Lung microvascular endothelial cell (primary cell): ENCODE results near the gene OAF. TPM values are rescaled to one million over a fixed set of nuclear protein-coding genes. Genes with fewer than 3 reads are reported as not detected.
A peak's percentile ranks its signal among the peaks of the same experiment; 100 is the strongest.

Source experiments
- DNase-seq, 2 donors: peaks; one replicate each; pipeline versions ENCODE4 v3.0.0 to v3.0.0-alpha.2; 2010; ENCODE audit warnings: low read depth in 2 of 2
- total RNA-seq: library from RNA; depleted of rRNA; stranded (reverse); fragments of >200 nt; gene quantifications from 2 replicates; pipeline ENCODE4 v1.2.1, GENCODE V29; 2014

OAF gene
- total RNA-seq, 1 donor from 2014 or later, result 17.3 TPM

- DNase-seq, result no peak
Measured at GRCh38 chr11:120183701-120184141, 27.1 kb upstream of the OAF start.

DNA sequence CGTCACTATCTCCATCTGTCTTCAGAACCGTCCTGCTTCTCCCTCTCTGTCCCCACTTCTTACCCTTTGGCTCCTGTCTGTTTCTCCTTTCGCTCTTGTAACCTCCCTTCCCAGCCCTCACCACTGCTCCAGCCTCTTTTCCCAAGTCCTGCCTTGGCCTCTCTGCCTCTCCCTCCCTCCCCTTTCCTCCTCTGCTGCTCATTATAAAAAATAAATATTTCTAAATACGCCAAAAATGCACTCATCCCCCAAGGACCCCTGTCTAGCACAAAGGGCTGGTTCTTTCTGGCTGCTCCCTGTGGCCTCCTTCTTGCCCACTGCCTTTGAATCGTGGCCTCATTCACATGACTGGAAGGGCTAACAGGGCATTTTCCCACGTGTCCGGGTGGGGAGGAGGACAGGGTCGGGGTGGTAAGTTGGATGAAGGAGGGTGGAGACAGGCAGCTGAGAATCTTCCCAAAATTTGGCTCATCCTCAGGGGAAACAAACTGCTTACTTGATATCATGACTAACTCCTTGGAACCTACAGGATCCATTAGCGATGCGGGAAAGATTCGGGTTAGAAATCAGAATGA is 26.4 kb upstream of the OAF start:
- DNase-seq, result no peak

- no peak for DNase-seq
Measured at GRCh38 chr11:120184946-120185705, 25.7 kb upstream of the OAF start.

GRCh38 chr11:120185706-120186455 is 25.0 kb upstream of the OAF start:
- no peak for DNase-seq

GRCh38 chr11:120186456-120186773 is 24.4 kb upstream of the OAF start:
- no peak for DNase-seq

DNA sequence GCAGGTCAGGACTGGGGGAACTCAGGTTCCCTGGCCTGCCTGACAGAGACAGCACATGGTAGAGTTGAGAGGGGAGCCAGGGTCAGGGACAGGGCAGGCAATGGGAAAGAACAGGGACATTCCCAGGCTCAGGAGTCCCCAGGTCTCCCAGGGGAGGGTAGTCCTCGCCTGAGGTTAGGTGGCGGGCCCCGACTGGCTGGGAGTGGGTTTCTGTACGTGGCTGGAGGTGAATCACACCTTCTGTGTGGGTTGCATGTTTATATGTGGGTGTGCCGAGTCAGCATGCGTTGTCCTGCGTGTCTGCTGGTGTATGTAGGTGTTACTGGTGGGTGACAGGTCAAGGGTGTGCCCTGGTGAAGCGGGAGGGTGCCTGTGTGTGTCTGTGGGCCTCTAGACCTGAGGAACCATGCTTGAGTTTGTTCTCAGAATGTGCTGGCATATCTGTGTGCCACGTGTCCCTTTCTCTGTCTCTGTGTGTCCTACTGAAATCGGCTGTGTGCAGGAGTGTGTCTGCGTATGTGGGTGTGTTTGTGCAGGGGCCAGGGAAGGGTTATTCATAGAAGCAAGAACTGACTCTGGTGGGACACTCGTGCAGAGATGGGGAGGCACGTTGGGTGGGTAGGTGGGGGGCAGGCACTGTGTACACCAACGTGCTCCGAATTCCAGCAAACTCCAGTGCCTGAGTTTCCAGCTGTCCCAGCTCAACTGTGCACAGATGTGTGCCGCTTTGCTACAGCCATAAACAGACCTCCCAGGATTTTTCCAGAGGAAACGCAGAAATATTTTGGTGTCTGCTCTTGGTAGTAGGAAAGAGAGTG is 23.8 kb upstream of the OAF start:
- peak in 1 of 2 donors; percentile 70 for DNase-seq

DNA sequence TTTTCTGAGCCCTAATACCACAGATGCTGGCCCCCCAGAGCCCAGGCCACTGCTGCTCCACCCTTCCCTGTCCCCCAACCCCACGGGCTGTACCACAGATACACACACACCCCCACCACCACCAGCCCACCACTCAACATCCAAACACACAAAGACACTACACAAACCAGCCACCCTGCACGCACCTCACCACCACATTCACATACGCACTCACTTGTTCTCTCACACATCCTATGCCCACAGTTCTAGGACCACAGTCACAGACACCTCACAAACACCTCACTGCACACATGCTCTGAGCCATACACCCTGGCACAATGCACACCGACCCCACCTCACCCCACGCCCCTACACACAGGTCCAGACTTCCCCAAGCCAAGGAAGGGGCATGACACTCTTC is 22.5 kb upstream of the OAF start:
- no peak for DNase-seq

GRCh38 chr11:120188811-120189455 is 21.9 kb upstream of the OAF start:
- no peak for DNase-seq

DNA sequence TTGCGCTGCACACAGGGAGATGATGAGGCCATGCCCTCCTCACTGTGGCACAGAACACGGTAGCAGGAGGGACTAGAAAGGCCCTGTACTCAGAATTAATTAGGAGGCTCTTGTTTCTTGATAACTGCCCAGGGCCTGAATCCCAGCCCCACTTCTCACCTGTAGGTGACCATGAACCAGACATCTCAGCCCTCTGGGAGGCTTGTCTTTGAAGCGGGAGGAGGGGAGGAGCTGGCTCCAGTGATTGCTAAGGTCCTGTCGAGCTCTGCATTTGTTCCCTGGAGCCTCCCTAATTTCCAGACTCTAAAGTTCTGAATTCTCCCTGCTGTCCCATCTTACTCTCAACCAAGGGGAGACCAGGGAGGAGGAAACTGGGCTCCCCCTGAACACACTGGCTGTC is 19.8 kb upstream of the OAF start:
- no peak for DNase-seq

DNA sequence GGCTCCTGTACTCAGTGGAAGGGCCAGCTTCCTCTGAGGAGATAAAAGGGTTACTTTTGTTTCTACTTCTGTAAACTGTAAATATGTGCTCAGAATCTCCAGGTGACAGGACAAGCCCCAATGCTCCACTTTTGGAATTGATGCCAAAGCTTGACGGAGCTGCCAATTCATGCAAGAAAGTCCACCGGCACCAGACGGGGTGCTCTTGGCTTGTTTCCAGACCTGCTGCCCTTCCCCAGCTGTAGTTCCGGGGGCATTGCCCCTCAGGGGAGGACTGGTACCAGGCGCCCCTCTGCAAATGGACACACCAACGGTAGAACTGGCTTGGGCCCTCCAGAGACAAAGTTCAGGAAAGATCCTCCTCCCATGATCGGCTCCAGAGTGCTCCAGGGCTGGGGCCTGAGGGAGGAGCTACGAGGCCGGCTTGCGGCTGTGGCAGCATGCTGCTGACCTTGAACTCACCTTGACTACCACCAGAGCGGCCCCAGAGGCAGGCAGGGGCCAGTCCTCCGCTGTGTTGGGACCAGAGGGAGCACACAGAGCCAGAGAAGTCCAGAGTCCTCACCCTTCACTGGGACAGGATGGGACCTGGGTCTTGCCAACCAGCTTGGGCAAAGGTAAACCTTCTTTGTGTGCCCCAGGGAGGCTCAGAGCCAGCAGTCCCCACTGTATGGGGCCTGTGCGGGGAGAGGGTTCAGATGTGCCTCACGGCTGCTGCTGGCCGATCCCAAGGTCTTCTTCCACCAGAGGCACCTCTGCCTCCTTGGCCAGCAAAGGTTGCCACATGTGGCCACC is 17.8 kb upstream of the OAF start:
- no peak for DNase-seq

DNA sequence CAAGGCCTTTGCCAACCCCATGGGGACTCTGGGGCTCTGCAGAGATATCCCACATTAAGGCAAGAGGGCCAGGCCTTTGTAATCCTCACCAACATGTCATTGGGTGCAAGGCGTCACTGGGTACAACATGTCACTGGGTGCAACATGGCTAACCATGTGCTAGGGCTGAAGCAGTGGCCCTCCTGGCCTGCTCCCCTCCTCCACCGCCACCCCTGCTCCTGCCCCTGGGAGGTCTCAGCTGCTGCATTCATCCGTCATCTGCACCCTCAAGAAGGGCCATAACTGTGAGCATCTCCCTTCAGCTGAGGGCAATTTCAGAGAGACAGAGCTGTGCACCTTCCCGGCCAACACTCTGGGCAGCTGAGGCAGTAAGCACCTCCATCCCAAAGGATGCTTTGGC is 16.7 kb upstream of the OAF start:
- DNase-seq, result no peak

GRCh38 chr11:120195601-120196320 is 15.1 kb upstream of the OAF start:
- DNase-seq, result no peak

GRCh38 chr11:120196826-120197225 is 14.0 kb upstream of the OAF start:
- DNase-seq, result no peak

- no peak for DNase-seq
Measured at GRCh38 chr11:120197251-120197891, 13.5 kb upstream of the OAF start.

DNA sequence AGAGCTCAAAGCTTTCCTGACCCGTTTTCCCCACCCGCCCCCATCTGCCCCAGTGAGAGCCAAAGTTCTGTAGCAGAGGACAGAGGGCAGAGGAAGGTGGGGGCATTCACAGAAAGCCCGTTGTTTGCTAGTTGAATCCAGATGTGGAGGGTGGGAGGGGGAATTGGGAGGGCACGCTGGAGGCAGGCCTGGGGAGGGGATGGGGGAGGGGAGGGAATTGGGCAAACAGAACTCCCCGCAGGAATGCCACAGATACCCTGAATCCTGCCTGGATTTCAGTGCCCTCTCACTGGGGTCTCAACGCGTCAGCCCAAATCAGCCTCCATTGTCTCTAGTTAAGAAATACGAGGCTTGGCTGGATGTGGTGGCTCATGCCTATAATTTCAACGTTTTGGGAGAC is 12.9 kb upstream of the OAF start:
- no peak for DNase-seq

GRCh38 chr11:120198403-120198786 is 12.4 kb upstream of the OAF start:
- no peak for DNase-seq

- no peak for DNase-seq
Measured at GRCh38 chr11:120198787-120199469, 11.9 kb upstream of the OAF start.

DNA sequence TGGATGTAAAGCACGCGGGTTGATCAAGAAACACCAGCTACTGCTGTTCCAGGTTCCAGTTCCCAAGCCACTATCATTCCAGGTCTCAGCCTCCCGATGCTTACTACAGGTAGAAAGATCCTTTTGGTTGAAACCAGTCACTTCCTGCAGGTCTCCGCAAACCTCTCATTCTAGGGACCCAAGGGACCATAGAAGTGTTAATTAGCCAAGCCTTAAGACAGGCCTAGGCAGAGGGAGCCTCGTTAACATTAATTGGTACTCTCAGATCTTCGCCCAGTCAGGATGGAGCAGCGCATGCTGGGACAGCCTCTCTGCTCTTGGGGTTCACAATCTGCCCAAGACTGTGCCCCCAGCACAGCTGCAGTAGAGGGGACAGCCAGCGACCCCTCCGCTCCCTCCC is 11.2 kb upstream of the OAF start:
- no peak for DNase-seq

DNA sequence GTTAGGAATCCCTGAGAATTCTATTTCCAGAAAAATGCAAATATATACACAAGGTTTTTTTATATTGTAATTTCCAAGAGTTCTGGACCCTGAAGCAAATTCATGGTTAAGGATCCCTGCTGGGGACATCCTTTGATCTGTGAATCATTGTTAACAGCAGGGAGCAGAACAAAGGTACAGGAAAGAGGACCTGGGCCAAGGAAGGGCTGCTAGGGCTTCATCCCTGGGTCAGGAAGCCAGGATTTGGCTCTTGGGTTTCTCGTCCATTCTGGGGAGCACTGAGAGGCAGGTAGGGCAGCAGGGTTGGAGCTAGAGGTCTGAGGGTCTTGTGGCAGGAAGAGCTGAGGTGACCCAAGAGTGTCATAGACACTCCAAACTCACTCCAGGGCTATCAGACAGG is 10.2 kb upstream of the OAF start:
- DNase-seq, result no peak
